Epithelial cell of esophagus (primary cell): ENCODE results near the gene PELI2.

ENCODE experiments used
- DNase-seq: peaks from one replicate; pipeline ENCODE4 v3.0.0; 2010; ENCODE audit warnings: low read depth
- H3K4me3 ChIP-seq: 2 replicates; pipeline ENCODE4 v1.5.1; 2011; ENCODE audit warnings: mild to moderate bottlenecking, low read length, control low read depth
- TF ChIP-seq, protein P1 (sequence below): IDR thresholded peaks from 2 replicates; pipeline ENCODE4 v1.5.1; 2011; ENCODE audit warnings: low read depth, mild to moderate bottlenecking, low read length, control low read depth, inconsistent platforms; ENCODE audit not compliant: insufficient read depth; ENCODE audit errors: missing control alignments

PELI2 gene

DNA sequence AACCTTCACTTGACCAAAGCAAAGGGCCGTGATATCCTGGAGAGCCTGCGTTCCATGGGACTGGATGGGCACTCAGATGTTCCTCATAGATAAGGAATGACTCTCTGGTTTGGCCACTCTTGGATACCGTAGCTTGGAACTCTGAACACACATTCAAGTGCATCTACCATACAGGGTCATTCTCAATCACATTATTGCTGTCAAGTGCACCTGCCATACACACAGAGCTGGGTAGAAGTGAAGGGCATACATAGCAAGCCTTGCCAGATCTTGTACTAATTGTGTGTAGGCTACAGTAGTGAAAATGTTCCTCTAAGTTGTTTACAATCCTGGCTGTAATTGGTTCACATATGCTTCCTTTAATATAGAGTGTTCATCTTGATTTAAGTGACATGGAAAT lies 58.3 kb downstream of the PELI2 start:
- H3K4me3 ChIP-seq: no peak overlapping the region
- no peak for DNase-seq
- TF ChIP-seq, protein P1, sequence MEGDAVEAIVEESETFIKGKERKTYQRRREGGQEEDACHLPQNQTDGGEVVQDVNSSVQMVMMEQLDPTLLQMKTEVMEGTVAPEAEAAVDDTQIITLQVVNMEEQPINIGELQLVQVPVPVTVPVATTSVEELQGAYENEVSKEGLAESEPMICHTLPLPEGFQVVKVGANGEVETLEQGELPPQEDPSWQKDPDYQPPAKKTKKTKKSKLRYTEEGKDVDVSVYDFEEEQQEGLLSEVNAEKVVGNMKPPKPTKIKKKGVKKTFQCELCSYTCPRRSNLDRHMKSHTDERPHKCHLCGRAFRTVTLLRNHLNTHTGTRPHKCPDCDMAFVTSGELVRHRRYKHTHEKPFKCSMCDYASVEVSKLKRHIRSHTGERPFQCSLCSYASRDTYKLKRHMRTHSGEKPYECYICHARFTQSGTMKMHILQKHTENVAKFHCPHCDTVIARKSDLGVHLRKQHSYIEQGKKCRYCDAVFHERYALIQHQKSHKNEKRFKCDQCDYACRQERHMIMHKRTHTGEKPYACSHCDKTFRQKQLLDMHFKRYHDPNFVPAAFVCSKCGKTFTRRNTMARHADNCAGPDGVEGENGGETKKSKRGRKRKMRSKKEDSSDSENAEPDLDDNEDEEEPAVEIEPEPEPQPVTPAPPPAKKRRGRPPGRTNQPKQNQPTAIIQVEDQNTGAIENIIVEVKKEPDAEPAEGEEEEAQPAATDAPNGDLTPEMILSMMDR: no peak

DNA sequence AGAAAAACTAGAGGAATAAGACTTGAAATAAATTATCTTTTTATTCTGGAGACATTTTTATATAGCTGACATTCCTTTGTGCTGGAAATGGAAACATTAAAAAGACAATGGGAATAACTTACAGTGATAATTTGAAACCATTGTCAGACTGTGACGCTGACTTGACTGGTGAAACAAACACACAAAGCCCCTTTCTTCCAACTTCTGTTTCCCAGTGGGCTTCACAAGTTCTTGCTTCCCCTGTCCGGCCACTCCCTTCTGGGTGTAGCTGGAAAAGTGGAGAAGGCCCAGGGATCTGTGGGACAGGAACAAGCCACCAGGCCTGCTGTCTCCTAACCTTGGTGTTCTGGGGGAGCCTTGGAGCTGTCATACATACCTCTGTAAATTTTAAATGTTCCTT lies 58.8 kb downstream of the PELI2 start:
- TF ChIP-seq, protein P1: no peak
- DNase-seq: no peak
- H3K4me3 ChIP-seq: no peak overlapping the region

DNA sequence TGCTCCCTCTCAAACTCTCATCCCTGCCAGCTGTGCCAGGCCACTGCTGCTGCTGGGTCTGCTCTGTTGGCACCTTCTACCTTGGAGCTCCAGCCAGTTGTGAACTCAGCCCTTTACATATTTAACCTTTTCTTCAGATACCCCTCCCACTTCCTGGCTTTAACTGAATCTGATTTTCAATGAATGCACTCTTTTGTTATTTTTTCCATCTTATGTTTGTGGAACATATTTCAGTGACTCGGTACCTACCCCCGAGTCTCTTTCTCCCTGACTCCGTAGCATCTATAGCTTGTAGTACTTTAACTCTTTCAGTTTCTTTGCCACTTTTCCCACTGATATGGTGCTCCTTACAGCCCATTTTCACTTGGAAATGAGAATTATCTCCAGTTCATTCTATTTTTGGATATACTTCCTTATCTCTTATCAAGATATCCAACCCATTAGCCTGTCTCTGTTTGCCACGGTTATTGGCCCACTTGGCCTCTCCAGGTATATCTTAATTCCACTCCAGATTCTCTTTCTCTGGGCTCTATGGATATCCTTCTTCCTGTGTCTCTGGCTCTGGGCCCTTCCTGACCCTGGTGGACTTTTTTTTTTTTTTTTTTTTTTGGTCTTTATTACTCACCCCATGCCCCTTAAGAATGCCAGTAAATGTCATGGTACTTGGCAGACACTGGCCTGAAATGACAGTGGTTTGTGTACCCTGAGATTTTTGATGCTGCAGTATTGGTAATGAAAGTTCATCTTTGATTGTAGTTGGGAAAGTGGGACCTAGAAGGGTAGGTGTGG lies 62.7 kb downstream of the PELI2 start:
- TF ChIP-seq, protein P1: no peak
- no peak for DNase-seq
- no peak overlapping the region for H3K4me3 ChIP-seq

DNA sequence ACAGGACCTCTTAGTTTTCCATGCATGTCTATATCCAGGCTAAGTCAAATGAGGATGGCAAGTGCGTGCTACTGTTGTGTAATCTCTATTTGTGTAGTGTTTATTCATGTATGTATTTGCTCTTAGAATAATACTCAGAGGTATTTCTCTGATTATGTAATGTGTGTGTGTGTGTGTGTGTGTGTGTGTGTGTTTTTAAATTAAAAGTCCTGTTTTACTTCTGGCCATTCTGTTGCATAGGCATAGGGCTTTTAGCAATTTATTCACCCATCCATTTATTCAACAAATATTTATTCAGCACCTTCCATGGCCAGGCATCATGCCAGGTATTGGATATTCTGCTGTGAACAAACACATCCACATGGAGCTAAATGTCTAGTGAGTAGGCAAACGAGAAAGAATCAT lies 63.5 kb downstream of the PELI2 start:
- H3K4me3 ChIP-seq: no peak overlapping the region
- TF ChIP-seq, protein P1: no peak
- DNase-seq: peak; percentile 65

DNA sequence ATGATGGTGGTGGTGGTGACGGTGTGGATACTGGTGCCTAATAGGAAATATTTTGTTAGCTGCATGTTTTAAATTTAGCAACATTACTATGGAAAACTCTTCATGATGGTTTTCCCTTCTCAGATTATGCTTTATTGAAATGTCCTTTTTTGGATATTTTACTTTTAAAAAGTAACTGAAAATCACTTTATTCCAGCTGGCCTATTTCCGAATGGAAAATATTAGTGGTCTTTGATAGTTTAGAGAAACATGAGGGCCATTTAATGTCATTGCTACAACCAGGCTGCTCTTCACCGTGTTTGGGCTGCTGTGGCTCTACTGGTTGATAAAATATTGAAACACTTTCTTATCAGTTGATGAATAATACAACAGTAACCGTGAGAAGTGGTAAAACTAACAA lies 64.2 kb downstream of the PELI2 start:
- H3K4me3 ChIP-seq: no peak overlapping the region
- TF ChIP-seq, protein P1: no peak
- DNase-seq: no peak

DNA sequence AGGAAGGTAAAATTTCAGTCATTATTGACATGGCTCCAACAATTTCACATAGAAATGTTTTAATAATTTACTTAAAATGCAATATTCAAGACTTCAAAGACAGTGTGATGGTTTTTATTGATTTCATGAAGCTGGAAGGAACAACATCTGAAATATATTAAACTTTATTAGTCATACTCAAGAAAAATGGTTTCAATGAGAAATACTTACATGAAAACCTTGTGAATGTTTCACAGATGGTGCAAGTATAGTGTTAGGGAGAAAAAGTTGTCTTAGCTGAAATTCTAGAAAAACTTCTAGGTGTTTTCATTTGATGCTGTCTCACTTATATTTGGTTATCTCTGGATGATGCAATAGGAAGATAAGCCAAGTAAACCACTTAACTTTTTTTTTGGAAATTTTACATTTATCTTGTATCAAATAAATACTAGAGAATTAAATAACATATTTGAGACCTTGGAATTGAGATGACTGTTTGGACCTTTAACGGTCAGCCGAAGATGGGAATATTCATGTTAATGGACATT lies 65.5 kb downstream of the PELI2 start:
- TF ChIP-seq, protein P1: no peak
- DNase-seq: no peak
- H3K4me3 ChIP-seq: no peak overlapping the region

DNA sequence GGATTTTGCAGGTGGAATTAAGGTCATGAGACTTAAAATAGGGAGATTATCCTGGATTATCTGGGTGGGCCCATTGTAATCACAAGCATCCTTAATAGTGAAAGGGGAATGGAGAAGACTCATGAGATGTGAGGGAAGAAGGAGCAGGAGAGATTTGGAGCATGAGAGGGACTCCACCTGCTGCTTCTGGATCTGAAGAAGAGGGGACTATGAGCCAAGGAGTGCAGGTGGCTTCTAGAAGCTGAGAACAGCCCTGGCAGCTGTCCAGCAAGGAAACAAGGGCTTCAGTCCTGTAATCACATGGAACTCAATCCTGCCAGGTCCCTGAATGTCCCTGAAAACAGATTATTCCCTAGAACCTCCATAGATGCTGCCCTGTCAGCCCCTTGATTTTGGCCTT lies 67.8 kb downstream of the PELI2 start:
- no peak for DNase-seq
- H3K4me3 ChIP-seq: no peak overlapping the region
- TF ChIP-seq, protein P1: no peak
